KMS-11 (cell line): ENCODE results near the gene PIRT.

Experiments
- H2AFZ ChIP-seq: fragments of 200-600 bp; sonication (generic); 2 replicates; pipeline ENCODE4 v1.6.1; 2016; ENCODE audit warnings: antibody characterized with exemption, mixed run types, low read depth
- H3K27ac ChIP-seq: fragments of 200-600 bp; sonication (generic); 2 replicates; pipeline ENCODE4 v1.6.1; 2016; ENCODE audit warnings: mild to moderate bottlenecking, mixed run types
- H3K27me3 ChIP-seq: fragments of 200-600 bp; sonication (generic); 2 replicates; pipeline ENCODE4 v1.6.1; 2017; ENCODE audit warnings: mild to moderate bottlenecking, low read depth, mixed run types, moderate library complexity; ENCODE audit not compliant: insufficient read depth
- H3K36me3 ChIP-seq: fragments of 200-600 bp; sonication (generic); 2 replicates; pipeline ENCODE4 v1.6.1; 2017; ENCODE audit warnings: mild to moderate bottlenecking, mixed run types; ENCODE audit not compliant: insufficient read depth
- H3K4me1 ChIP-seq: fragments of 200-600 bp; sonication (generic); 2 replicates; pipeline ENCODE4 v1.6.1; 2016; ENCODE audit warnings: mild to moderate bottlenecking, low read depth, mixed run types; ENCODE audit not compliant: poor library complexity, severe bottlenecking
- H3K4me2 ChIP-seq: fragments of 200-600 bp; sonication (generic); 2 replicates; pipeline ENCODE4 v1.7.0; 2016; ENCODE audit warnings: mild to moderate bottlenecking, mixed run types
- H3K4me3 ChIP-seq: fragments of 200-600 bp; sonication (generic); IDR thresholded peaks from 2 replicates; pipeline ENCODE4 v1.6.1; 2017; ENCODE audit warnings: low read depth, low read length, mixed read lengths; ENCODE audit not compliant: insufficient read depth
- H3K79me2 ChIP-seq: fragments of 200-600 bp; sonication (generic); 2 replicates; pipeline ENCODE4 v1.6.1; 2016; ENCODE audit warnings: low read depth, mixed run types; ENCODE audit not compliant: insufficient read depth
- H3K9ac ChIP-seq: fragments of 200-600 bp; sonication (generic); 2 replicates; pipeline ENCODE4 v1.6.1; 2016; ENCODE audit warnings: mild to moderate bottlenecking, mixed run types
- H4K20me1 ChIP-seq: fragments of 200-600 bp; sonication (generic); 2 replicates; pipeline ENCODE4 v1.6.1; 2016; ENCODE audit warnings: mild to moderate bottlenecking, mixed run types; ENCODE audit not compliant: insufficient read depth
- TF ChIP-seq, protein P1 (sequence below): fragments of 200-600 bp; sonication (generic); conservative IDR thresholded peaks from 2 replicates; pipeline ENCODE4 v1.6.1; 2017; ENCODE audit warnings: low read depth, mild to moderate bottlenecking, antibody characterized with exemption, low read length, moderate library complexity, mixed read lengths

Gene PIRT

DNA sequence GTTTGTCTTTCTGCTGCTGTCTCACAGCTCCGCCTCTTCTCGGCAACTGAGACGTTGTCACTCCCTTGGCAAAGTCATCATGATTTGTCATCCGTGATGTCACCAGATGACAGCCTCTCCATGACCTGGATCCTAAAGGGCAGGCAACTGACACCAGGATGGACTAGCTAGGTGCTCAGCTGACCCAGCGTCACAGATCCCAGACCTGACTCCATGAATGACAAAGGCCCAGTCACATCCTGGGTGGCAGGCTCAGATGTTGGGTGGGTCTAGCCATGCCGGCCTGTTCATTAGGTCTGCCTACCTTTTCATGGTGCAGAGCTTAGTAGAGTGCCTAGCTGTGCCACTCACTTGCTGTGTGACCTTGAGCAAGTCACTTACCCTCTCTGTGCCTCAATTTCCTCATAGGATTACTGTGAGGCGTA, 30.2 kb downstream of the PIRT start:
- Histone ChIP-seq H3K27me3 (no peaks in the 10 kb centered on the region), H3K9ac (no peak overlapping the region), H4K20me1 (no peaks in the 10 kb centered on the region), H3K79me2 (no peaks in the 10 kb centered on the region), H3K36me3 (no peaks in the 10 kb centered on the region), H3K27ac (no peak overlapping the region), H2AFZ (no peak overlapping the region), H3K4me2 (no peak overlapping the region), H3K4me3 (no peak overlapping the region), H3K4me1 (no peaks in the 10 kb centered on the region)
- TF ChIP-seq, protein P1, sequence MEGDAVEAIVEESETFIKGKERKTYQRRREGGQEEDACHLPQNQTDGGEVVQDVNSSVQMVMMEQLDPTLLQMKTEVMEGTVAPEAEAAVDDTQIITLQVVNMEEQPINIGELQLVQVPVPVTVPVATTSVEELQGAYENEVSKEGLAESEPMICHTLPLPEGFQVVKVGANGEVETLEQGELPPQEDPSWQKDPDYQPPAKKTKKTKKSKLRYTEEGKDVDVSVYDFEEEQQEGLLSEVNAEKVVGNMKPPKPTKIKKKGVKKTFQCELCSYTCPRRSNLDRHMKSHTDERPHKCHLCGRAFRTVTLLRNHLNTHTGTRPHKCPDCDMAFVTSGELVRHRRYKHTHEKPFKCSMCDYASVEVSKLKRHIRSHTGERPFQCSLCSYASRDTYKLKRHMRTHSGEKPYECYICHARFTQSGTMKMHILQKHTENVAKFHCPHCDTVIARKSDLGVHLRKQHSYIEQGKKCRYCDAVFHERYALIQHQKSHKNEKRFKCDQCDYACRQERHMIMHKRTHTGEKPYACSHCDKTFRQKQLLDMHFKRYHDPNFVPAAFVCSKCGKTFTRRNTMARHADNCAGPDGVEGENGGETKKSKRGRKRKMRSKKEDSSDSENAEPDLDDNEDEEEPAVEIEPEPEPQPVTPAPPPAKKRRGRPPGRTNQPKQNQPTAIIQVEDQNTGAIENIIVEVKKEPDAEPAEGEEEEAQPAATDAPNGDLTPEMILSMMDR = no peak

DNA sequence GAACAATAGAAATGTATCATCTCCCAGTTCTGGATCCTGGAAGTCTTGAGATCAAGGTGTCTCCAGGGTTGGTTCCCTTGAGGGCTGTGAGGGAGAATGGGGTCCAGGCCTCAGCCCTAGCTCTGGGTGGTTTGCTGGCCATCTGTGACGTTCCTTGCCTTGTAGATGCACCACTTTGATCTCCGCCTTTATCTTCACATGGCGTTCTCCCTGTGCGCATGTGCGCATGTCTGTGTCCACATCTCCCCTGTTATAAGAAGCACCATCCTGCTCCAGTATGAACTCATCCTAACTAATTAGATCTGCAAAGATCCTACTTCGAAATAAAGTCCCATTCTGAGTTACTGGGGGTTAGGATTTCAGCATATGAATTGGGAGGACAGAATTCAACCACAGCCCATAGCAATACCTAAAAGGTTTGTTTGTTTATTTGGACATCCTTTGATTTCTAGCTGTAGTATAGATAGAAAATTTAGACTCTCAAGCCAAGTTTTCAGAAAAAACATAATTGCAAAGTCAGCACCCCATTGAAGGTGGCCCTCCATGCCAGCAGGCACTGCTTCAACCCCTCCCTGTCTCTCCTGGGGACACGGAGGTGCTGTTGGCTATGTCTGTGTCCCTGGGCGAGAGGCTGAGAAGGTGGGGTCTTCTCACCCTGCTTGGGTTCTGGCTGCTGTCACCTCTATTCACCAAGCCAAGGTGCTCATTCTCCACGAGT, 31.2 kb downstream of the PIRT start:
- Histone ChIP-seq H3K4me1 (no peaks in the 10 kb centered on the region), H3K9ac (no peak overlapping the region), H3K79me2 (no peaks in the 10 kb centered on the region), H3K36me3 (no peaks in the 10 kb centered on the region), H3K27me3 (no peaks in the 10 kb centered on the region), H3K27ac (no peak overlapping the region), H3K4me2 (no peak overlapping the region), H4K20me1 (no peaks in the 10 kb centered on the region), H3K4me3 (no peak overlapping the region), H2AFZ (no peak overlapping the region)
- TF ChIP-seq, protein P1 = no peak

DNA sequence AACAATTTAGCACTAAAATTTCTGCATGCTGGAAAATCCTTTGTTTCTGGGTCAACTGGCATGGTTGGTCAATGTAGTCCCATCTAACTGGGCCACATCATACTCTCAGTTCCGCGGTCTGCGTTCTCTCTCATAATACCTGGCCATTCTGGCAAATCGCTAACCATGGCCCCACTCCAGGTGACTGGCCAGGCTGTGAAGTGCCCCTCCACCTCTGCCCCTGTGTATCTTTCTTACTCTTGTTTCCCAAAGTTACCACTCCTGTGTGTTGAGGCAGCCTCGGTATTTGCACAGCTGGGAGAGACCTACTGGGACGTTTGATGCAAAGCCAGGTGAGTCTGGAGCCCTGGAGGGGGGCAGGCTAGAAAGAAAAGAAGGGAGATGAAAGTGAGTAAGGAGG, 32.0 kb downstream of the PIRT start:
- Histone ChIP-seq H3K4me3 (no peak overlapping the region), H2AFZ (no peak overlapping the region), H3K36me3 (no peaks in the 10 kb centered on the region), H3K27ac (no peak overlapping the region), H3K27me3 (no peaks in the 10 kb centered on the region), H3K9ac (no peak overlapping the region), H3K79me2 (no peaks in the 10 kb centered on the region), H3K4me2 (no peak overlapping the region), H4K20me1 (no peaks in the 10 kb centered on the region), H3K4me1 (no peaks in the 10 kb centered on the region)
- TF ChIP-seq, protein P1 = no peak

DNA sequence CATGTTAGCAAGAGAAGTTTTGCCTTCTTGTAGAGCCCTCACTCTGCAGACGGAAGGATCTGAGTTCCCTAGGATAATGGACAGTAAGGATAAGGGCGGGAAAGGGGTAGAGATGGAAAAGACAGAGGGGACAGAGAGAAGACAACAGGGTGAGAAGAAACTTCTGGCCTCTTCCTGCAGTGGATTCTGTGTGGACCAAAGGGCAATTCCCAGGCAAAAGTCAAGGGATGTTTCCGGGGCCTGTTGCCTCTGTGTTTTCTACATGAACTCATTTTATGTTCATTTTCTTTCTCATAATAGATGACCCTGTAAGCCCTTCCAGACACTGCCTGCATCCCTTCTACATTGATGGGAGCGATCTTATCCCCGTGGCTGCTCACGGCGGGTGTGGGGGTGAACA, 33.3 kb downstream of the PIRT start:
- Histone ChIP-seq H3K4me1 (no peaks in the 10 kb centered on the region), H4K20me1 (no peaks in the 10 kb centered on the region), H2AFZ (no peak overlapping the region), H3K36me3 (no peaks in the 10 kb centered on the region), H3K4me3 (no peak overlapping the region), H3K79me2 (no peaks in the 10 kb centered on the region), H3K27me3 (no peaks in the 10 kb centered on the region), H3K27ac (no peak overlapping the region), H3K4me2 (no peak overlapping the region), H3K9ac (no peak overlapping the region)
- TF ChIP-seq, protein P1 = no peak
